RWPE1 (cell line): ENCODE measurements around the gene GABRG3.

Experiments used
- CTCF ChIA-PET: fragments of 350-600 bp; sonication (Branson Sonifier 250); formaldehyde crosslinking; extraction: SDS; loops from one replicate; lab custom pipeline; 2021; lab: Yijun Ruan, JAX
- POLR2A ChIA-PET: fragments of 400-600 bp; formaldehyde crosslinking; extraction: SDS; loops from one replicate; lab custom pipeline; 2020; ENCODE audit warnings: antibody characterized with exemption; ENCODE audit not compliant: low non-redundant PET; lab: Yijun Ruan, JAX
- DNase-seq: peaks from one replicate; pipeline ENCODE4 v3.0.0; 2012; ENCODE audit warnings: low spot score
- H3K27ac ChIP-seq: fragments of 450-650 bp; 2 replicates; pipeline ENCODE4 v1.5.1; 2017
- CTCF ChIP-seq: fragments of 450-650 bp; conservative IDR thresholded peaks from 2 replicates; pipeline ENCODE4 v1.5.1; 2017; ENCODE audit warnings: low read depth, mild to moderate bottlenecking

Gene GABRG3

GRCh38 chr15:27589782-27590181, 618.8 kb downstream of the GABRG3 start:
- TF ChIP-seq CTCF, result no peak
- no peak for DNase-seq
- POLR2A ChIA-PET, result no interaction called here
- H3K27ac ChIP-seq, result no peak overlapping the region
- CTCF ChIA-PET, result no interaction called here
